ENCODE data around the gene DPH6.
A peak's percentile ranks its signal among the peaks of the same experiment; 100 is the strongest.
"Not testable (repeated sequence)": the region's sequence is repeated elsewhere in the genome, so short reads cannot be mapped to it uniquely, and the experiment has no call there.

DPH6 gene, protein sequence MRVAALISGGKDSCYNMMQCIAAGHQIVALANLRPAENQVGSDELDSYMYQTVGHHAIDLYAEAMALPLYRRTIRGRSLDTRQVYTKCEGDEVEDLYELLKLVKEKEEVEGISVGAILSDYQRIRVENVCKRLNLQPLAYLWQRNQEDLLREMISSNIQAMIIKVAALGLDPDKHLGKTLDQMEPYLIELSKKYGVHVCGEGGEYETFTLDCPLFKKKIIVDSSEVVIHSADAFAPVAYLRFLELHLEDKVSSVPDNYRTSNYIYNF

DNA sequence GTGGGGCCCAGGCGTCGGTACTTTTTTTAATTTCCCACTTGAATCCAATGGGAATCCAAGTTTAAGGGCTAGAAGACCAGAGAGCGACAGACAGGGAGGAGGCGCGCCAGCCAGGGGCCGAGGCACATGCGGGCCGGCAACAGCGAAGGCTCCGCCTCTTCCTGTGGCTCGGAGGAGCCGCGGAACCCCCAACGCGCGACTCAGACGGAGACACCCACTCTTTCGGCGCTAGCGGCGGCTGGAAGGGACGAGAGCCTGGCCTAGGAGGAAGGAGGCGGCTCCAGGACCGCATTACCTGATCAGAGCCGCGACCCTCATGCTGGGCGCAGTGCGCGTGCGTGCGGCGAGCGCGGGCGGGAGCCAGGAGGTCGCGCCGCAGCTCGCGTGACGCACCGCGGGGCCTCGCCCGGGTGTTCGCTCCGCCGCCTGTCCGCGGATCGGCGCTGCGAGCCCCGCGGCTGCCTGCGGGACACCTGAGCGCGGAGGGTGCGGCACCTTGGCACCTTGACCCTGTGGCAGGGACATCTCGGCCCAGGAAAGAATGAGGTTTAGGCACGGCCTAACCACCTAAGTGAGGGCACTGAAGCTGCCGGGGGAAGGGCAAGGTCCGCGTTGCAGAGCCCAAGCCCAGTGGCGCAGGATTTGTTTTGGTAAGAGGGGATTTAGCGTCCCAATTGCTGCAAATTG, at the start of gene DPH6:
DPH6 (minus strand) TSS at position 342 of the 687 bp plus-strand sequence; CDS start at position 318, 24 bp downstream.
- peak; percentile 44 for DNase-seq

DNA sequence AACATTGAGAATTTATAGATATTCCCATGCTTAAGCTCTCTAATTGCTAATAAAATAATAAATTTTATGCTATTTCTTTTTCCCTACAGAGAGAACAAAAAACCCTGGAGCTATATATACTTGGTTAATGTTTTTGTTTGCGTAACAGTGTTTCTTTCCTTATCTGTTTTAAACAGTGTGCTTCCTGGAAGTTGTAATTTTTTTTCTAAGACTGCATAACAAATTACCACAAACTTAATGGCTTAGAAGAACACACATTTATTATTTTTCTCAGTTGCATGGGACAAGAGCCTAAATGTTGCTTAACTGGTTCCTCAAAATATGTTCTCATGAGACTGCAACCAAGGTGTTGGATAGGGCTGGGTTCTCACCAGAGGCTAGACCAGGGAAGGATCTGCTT, 49.7 kb upstream of the DPH6 start:
- DNase-seq = no peak

DNA sequence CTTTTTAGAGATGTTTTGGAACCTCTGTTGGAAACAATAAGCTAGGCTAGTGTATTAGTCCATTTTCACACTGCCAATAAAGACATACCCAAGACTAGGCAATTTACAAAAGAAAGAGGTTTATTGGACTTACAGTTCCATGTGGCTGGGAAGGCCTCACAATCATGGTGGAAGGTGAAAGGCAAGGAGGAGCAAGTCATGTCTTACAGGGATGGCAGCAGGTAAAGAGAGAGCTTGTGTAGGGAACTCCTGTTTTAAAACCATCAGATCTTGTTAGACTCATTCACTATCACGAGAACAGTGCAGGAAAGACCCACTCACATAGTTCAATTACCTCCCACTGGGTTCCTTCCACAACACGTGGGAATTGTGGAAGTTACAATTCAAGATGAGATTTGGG, 46.0 kb upstream of the DPH6 start:
- DNase-seq = not testable (repeated sequence)

DNA sequence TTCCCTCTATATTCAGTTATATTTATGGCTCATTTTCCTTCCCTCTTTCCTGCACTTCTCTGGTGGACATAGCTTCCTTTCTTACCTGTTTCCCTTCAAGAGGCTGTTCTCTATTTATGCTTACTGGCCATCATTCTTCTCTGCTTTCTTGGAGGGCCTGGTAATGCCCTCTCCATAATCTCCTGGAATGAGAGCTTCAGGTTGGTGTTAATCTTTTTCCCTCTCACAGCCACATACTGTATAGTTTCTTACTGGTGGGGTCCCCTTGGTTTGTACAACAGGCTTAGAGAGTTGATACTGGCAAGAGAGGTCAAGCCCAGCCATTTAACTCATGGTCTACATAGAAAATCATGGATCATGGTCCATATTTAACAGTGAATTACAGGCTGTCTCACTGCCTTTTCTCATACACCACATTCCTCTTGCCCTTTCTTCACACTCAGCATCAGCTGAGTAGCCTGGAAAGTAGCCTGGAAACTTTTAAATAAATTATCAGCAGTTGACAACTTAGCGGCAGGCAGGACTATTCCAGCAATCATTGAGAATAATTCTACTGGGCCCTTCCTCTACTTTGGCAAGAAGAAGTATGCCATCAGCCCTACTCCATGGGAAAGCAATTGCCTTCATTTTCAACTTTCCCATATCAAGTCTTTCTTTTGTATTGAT, 38.0 kb upstream of the DPH6 start:
- no peak for DNase-seq

DNA sequence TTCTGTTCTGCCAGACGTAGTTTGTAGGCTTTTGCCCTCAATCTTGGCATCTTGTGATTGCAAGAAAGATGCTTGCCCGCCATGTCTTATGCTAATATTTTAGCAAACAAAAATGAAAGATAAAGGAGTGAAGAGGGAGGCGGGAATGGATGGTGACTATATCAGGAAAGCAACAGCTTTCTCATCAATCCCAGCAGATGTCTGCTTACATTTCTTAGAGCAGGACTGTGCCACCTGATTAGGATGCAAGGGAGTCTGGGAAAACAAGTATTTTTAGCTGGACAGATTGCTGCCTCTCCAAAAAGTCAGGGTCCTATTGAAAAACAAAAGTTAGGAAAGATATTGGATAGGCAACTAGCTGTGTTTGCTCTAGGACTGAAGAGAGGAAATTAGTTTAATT, 34.6 kb upstream of the DPH6 start:
- DNase-seq = no peak

DNA sequence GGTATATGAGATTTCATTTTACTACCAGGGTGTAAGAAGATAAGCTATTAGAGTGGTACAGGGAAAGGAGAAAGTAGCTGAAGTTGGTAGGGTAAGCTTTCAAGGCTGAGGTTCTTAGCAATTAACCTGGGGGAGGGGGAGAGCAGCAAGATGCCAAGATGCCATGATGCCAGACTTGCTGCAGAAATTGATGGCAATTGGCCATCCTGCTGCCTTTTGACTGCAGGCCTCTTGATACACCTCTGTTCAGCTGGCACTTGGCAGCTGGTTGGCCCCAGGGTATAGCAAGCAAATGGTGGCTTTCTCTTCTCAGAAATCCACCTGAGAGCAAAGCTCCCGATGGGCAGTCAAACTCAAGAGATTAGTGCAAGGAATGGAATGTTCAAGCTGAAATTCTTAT, 21.4 kb upstream of the DPH6 start:
- no peak for DNase-seq

DNA sequence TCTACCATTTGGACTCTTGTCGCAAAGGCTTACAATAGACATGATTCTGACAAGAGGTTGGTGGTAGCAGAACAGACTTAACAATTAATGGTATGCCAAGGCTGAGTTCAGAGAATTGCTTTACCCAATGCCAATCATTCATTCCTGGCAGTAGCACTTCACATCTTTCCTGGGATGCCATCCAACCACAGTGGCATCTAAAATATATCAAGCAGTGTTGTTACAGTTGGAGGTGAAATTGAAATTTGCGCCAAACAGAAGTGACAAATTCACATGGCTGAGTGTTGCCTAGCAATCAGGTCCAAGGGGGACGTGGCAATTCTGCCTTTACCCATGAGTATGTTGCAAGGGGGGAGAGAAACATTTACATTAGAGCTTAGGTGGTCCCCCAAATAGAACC, 21.0 kb upstream of the DPH6 start:
- no peak for DNase-seq

DNA sequence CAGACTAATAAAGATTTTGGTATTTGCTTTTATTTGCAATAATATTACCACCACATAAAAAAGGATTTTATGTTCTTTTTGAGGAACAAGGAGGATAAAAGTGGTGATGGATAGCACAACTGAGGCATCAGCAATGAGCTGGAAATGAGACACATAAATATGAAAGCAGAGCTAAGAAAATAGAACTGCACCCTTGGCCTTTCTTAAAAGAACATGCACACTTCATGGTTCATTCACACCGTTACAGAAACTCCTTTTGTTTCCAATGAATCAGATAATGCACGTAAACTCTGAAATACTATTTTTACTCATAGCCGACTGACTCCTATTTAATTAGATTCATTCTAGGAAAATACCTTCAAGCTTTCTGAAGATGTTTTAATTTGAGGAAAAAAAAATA, 19.9 kb upstream of the DPH6 start:
- no peak for DNase-seq

DNA sequence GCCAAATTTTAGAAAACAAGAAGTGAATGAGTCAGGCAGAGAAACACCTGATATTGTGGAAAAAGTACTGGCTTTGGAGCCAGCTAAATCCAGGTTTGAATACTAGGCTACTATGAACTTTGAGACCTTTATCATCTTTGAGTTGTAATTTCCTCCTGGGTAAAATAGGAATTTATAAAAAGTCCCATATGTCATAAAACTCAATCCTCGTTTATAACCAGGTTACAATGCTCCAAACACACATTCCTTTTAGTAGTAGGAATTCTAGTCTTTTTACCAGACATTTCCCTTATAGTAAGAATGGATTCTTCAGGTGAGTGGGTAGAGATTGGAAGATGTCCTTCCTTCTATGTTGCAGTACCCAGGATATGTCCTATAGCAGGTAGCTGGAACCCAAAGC, 16.7 kb upstream of the DPH6 start:
- no peak for DNase-seq

DNA sequence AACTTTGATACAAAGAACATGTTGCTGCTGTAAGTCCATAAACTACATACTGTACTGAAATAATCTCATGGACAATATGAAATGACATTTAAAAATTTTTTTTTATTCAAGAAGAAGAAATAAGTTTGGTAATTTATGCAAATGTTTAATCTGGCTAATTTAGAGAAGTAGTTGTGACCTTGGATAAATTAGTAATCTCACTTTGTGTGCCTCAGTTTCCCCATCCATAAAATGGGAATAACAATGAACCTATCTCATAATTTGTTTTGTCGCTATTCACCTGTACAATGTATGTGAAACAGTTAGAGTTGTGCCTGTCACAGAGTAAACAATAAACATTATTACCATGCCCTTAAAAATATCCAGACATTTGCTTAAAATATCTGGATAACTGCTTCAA, 15.3 kb upstream of the DPH6 start:
- no peak for DNase-seq

DNA sequence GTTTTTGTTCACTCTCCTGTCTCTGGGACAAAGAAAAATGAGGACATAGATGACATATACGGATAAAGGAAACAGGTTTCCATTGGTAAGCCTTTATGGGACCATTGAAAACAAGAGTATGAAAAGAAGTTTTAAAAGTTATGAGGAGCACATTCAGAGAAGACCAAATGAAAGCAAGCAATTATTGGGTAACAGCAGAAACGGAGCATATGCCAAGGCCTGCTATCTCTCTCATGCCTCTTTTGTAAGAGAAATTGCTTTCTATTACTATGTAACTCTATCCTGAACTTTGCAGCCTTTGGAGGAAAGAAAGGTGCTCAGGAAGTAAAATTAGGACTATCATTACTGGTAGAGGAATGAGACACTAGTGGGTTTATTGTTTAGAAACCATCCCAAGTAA, 14.9 kb upstream of the DPH6 start:
- DNase-seq = no peak

DNA sequence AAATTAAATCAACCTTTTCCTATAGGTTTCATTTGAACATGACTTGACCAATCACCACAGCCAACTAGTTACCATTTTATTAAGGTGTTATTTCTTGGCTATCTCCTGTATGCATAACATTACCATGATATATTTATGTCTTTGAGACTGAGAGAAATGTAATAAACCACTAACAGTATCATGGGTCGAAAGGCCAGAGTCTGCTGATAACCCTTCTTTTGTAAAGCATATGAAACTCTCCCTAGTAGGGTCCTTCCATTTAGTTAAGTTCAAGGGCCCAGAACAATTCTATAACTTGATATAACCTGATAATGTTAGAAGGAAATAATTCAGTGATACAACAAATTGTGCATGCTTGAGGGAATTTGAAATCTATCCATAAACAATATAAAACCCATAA, 14.3 kb upstream of the DPH6 start:
- no peak for DNase-seq

DNA sequence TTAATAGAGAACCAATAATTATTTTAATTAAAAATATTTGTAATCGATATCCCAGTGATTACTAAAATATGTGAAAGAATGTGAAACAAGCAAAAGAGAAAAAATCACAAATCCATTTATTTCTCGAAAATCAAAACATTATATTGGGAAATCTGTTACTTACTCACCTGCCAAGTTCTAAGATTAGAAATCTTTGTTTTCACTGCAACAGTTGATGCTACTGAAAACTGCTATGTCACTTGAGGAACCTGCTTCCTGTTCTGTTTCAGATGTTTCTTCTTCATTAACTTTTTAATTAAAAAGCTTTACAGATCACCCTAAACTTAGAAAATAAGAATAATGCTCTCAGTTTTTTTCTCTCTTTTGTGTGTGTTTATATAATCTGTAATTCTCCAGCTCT, 13.7 kb upstream of the DPH6 start:
- no peak for DNase-seq

DNA sequence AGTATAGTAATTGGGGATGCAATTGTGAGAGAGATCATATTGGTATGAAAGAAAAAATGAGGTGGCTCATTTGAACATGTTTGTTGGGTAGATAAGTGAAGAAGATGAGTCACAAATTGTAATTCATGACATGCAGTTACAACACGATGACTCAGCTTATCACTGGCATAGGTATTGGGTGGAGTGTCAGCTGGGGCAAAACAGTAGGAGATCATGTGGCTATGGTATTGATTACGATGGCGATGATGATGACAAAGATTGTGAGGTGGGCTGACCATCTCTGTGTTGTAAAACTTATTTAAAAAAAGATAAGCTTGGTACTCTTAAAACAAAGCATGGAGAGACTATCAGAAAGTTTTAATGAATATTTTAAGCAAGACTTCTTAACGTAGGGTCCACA, 11.6 kb upstream of the DPH6 start:
- no peak for DNase-seq

DNA sequence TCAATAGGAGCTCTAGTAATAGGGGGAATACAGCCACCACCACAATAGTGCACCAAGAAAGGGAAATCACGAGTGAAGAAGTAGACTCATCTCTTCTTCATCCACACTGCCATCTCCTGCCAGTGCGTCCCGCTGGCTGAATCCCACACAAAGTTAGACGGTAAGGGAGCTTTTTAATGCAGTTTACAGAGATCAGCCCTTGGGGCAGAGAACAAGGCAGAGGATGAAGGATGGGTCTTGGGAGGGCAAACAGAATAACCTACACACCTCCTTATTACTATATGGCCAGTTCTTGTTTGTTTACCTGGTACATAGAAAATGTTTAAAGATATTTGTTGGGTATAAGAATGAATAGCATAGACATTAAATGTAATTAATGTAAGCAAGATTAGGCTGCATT, 11.0 kb upstream of the DPH6 start:
- DNase-seq = no peak

DNA sequence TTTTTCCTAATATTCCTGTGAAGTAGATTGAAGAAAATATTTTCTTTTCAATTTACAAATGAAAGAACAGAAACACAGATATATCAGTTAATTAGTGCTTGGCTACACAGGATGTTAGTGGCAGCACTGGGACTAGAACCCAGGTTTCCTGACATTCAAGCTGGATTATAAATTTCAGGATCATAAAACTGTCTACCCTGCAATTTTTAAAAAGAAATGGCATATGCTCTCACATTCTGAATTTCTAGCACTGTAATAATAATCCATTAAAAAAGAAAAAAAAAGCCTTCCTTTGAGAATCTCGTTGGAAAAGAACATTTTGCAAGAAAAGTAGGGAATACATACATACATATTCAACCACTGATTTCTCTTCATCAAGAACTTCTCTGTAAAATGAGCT, 9.3 kb upstream of the DPH6 start:
- no peak for DNase-seq

DNA sequence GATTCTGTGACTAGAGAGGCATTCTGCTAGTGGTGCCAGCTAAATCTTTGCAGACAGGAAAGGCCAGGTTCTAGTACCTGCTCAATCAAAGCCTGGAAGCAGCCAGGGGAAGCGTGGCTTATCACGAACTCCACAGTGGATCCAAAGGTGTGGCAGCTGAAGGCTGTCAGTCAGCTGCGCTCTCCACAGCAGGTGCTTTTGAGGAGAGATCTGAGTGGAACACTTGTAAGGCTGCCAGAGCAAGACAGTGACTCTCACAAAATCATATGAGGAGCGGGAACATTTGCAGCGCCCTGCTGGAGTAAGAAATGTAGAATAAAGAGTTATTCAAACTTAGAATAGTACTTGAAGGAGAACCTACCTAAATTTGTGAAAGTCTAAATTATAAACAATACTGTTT, 5.0 kb upstream of the DPH6 start:
- DNase-seq = no peak

DNA sequence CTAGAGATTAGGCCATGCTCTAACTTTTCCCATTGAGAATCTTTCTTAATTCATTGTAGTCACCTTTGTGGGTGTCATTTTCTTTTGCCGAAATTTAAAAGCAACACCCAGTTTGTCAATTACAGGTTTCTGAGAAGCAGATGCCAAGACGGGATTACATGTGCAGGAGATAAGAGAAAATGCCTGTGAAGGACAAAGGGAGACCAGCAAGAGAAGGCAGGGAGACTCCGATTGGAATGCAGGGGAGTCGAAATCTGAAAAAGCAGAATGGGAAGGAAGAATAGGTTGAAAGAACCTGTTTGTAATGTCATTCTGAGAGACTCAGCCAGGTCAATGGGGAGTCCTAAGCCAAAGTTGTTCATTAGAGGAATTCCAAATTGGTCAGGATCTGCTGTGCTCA, 3.6 kb upstream of the DPH6 start:
- DNase-seq = no peak

DNA sequence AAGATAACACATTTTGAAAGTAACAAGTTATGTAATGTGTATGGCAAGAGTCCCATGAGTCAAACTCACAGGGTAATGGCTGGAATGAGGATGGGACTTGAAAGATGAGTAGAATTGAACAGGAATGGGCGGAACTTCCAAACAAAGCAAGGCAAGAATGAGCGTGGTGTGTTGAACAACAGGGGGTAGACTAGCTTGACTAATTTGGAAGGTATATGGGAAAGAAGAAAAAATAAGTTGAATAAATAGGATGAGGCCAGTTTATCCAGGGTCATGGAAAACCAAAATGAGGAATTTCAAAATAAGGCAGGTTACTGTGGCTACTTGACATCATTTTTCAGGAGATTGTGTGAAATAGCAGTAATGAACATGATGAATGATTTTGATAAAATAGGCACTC, 2.5 kb upstream of the DPH6 start:
- DNase-seq = no peak

DNA sequence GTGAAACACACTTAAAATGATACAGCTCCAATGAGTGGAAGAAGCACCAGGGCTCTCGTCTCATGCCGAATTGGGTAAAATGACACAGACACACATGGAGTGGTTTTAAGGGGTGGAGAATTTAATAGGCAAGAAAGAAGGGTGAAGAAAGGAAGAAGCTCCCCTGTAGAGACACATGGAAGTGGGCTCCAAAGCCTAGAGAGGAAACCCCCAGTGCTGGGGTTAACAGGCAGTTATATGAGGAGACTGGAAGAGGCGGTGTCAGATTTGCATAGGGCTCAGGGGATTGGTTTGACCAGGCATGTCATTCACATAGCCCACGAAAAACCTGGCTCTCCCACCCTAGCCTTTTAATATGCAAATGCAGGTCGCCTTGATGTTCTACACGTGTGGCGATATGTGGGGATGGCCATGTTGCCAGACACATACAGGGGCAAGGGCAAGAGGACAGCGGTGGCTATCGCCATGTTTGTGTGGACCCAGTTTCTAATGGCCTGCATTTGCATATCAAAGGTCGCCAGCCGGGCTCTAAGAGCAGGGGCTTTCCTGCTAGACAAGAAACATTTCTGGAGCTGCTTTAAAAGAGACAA, 1.9 kb upstream of the DPH6 start:
- no peak for DNase-seq

DNA sequence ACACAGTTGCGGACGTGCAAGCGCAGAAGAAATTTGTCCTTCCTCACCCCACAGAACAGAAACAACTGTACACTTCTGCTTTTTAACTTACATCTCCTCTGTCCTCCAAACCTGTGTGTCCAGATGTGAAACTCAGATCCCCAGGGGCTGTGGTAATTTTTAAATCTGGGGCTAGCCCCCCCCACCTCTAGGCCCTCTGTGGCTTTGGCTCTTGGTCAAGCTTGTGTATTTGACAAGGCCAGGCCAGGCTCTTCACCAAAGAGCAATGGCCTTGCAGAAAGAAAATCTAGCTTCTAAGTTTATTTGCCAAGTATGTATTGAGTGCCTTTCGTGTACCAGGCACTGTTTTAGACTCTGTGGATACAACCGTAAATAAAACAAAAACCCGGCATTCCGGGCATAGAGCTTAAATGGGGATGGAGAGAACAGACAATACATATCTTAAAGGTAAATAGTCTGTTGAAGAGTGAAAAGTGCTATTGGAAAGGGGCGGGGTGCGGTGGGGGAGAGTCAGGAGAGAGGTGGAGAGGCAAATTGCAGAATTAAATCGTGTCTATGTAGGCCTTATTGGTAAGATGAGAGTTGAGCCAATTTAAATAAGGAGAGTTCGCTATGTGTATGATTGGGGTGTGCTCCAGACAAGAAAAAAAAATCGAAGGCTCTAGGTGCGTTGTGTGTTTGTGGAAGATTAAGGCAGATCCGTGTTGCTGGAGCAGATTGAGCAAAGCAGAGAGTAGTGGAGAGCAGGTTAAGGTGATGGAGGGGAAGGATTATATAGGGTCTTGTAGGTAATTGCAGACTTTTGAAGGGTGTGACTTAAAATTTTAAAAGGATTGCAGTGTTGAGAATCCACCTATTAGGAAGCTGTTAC, 781 bp upstream of the DPH6 start:
- no peak for DNase-seq

DNA sequence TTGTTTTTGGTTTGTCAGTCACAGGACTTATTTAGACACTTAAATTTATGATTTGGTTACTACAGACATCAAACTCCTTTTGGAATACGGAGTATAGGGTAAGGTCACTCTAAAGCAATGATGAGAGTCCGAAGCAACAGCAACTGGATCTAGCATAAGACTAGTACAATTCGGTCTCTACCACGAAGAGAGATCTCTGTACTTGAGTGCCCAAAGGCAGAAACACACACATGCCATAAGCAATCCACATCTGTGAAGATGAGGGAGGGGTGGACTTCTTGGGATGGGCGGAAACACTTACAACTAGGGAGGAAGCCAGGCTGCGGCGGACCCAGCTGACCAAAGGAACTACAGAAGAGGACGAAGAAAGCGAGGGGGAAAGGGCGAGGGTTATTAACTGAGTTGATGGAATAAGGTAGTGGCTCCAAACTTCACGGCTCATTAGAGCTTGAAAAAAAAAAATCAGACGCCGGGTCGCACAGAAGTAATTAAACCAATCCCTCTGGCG, 595 bp downstream of the DPH6 start:
- DNase-seq = no peak

DNA sequence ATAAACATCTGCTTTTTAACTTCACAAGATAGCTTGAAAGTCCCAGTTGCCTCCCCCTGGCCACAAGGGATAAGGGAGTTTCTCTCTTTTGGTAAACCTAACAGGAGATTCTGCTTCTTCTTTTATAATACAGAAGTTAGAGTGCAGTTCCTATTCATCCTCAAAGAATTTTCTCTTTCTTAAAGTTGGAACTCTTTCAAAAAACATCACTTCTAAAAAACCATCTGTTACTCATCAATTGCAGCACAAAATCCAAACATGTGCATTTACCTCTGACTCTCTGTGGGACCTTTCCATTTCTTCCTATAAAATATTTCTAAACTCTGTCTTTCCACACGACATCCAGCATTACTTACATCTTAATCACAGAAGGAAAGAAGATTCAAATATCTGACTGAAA, 5.1 kb downstream of the DPH6 start:
- no peak for DNase-seq
